Brain microvascular endothelial cell (primary cell): ENCODE results near the gene RAD54L2.
"Not testable (repeated sequence)": the region's sequence is repeated elsewhere in the genome, so short reads cannot be mapped to it uniquely, and the experiment has no call there.

Source experiments
- DNase-seq: peaks from one replicate; pipeline ENCODE4 v3.0.0-alpha.2; 2020
- H3K27ac ChIP-seq: fragments of 250-450 bp; sonication (Bioruptor Pico); 2 replicates; pipeline ENCODE4 v1.5.1; 2020; ENCODE audit warnings: mild to moderate bottlenecking, moderate library complexity
- H3K27me3 ChIP-seq: fragments of 250-450 bp; sonication (Bioruptor Pico); replicated peaks from 2 replicates; pipeline ENCODE4 v1.5.1; 2020; ENCODE audit warnings: mild to moderate bottlenecking
- H3K36me3 ChIP-seq: fragments of 250-450 bp; sonication (Bioruptor Pico); replicated peaks from 2 replicates; pipeline ENCODE4 v1.5.1; 2020; ENCODE audit warnings: mild to moderate bottlenecking
- H3K4me3 ChIP-seq: 2 replicates; pipeline ENCODE4 v1.5.1; 2011; ENCODE audit warnings: low read depth, mild to moderate bottlenecking, control low read depth, low read length, moderate library complexity
- in situ Hi-C: cut with HindIII; loops from 2 replicates; pipeline ENCODE4 v1.10.0; 2017; ENCODE audit warnings: low sequenced_read_pairs, low pct_ligation_motif_present
- TF ChIP-seq, protein P1 (sequence below): IDR thresholded peaks from 2 replicates; pipeline ENCODE4 v1.5.1; 2011; ENCODE audit warnings: low read depth, mild to moderate bottlenecking, moderate library complexity, low read length, control low read depth, inconsistent platforms; ENCODE audit errors: missing control alignments

The RAD54L2 gene

DNA sequence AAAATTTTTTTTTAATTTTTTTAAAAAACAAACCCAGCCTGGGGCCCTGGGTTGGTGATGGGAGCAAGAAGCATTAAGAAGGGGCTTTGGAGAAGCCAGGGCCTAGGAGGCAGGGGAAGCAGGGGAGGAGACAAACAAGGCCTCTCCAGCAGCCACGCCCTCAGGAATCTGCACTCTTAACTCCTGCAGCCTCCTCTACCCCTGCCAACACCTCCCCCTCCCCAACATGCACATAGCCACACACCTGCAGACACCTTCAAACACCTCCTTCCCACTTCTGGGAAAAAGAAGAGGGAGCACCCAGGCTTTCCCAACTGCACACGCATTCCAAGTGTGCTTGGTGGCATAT lies 36.0 kb upstream of the RAD54L2 start:
- TF ChIP-seq, protein P1, sequence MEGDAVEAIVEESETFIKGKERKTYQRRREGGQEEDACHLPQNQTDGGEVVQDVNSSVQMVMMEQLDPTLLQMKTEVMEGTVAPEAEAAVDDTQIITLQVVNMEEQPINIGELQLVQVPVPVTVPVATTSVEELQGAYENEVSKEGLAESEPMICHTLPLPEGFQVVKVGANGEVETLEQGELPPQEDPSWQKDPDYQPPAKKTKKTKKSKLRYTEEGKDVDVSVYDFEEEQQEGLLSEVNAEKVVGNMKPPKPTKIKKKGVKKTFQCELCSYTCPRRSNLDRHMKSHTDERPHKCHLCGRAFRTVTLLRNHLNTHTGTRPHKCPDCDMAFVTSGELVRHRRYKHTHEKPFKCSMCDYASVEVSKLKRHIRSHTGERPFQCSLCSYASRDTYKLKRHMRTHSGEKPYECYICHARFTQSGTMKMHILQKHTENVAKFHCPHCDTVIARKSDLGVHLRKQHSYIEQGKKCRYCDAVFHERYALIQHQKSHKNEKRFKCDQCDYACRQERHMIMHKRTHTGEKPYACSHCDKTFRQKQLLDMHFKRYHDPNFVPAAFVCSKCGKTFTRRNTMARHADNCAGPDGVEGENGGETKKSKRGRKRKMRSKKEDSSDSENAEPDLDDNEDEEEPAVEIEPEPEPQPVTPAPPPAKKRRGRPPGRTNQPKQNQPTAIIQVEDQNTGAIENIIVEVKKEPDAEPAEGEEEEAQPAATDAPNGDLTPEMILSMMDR, result no peak
- in situ Hi-C loops, result no loop called here
- H3K27me3 ChIP-seq, result no peaks in the 10 kb centered on the region
- no peak for DNase-seq
- no peak overlapping the region for H3K27ac ChIP-seq
- H3K4me3 ChIP-seq, result no peak overlapping the region
- no peaks in the 10 kb centered on the region for H3K36me3 ChIP-seq

GRCh38 chr3:51503007-51503406 lies 35.5 kb upstream of the RAD54L2 start:
- TF ChIP-seq, protein P1, result no peak
- Histone ChIP-seq H3K36me3 (no peaks in the 10 kb centered on the region), H3K4me3 (no peak overlapping the region), H3K27ac (no peak overlapping the region), H3K27me3 (no peaks in the 10 kb centered on the region)
- no peak for DNase-seq
- in situ Hi-C loops, result no loop called here

GRCh38 chr3:51508255-51508654 lies 30.3 kb upstream of the RAD54L2 start:
- H3K36me3 ChIP-seq, result no peaks in the 10 kb centered on the region
- TF ChIP-seq, protein P1, result no peak
- DNase-seq, result no peak
- in situ Hi-C loops, result no loop called here
- H3K27ac ChIP-seq, result no peak overlapping the region
- H3K27me3 ChIP-seq, result no peaks in the 10 kb centered on the region
- no peak overlapping the region for H3K4me3 ChIP-seq

DNA sequence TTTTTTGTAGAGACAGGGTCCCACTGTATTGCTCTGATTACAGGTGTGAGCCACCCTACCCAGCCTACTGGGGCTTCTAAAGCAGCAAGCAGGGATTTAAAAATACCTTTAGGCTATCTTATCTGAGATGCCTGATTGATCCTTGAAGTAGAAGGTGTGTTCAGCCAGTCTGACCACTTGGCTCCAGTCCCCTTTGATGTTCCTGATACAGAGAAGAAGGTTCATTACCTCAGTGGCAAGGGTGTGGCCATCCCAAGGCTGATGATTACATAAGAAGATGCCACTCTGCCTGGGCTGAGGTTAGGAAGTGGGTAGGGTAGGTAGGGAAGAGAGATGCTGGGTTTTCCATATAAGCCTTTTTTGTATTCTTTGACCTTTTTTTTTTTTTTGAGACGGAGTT lies 27.5 kb upstream of the RAD54L2 start:
- Histone ChIP-seq H3K27ac (no peak overlapping the region), H3K36me3 (no peaks in the 10 kb centered on the region), H3K27me3 (no peaks in the 10 kb centered on the region), H3K4me3 (no peak overlapping the region)
- in situ Hi-C loops, result no loop called here
- DNase-seq, result no peak
- TF ChIP-seq, protein P1, result no peak

DNA sequence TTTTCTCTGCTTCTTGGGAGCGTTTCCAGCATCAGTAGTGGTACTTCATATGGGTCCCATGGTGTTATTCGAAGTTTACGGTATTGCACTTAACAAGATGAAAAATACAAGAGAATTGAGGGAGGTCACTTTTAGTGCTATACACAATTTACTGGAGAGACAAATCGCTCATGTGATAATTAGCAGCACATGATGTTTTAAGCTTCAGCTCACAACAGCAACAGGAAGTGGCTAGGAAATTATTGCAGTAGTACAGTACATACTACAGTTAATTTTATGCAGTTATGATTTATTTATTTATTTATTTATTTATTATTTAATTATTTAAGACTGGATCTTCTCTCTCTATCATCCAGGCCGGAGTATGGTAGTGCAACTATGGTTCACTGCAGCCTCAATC lies 24.3 kb upstream of the RAD54L2 start:
- DNase-seq, result no peak
- in situ Hi-C loops, result no loop called here

DNA sequence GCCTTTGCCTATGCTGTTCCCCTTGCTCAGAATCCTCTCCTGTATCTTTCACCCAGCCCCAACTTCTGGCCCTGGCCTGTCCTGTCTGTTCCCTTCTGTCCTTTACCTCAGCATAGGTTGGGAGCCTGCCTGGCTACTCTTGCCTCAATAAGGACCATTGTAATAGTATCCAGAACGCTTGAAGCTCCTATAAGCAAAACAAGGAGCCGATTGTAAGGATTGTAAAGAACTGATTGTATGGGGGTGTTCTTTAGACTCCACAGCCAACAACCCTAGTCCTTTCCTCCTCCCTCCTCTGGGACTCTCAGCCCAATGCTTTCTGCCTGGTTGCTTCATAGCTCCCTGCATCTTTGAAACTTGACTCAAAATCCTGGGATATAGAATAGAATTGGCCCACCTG lies 18.7 kb upstream of the RAD54L2 start:
- TF ChIP-seq, protein P1, result no peak
- Histone ChIP-seq H3K27ac (no peak overlapping the region), H3K36me3 (no peaks in the 10 kb centered on the region), H3K27me3 (no peaks in the 10 kb centered on the region), H3K4me3 (no peak overlapping the region)
- in situ Hi-C loops, result no loop called here
- DNase-seq, result no peak

More for the DNA sequence above, 24.3 kb upstream of the RAD54L2 start:
- no peak overlapping the region for H3K4me3 ChIP-seq
- H3K36me3 ChIP-seq, result no peaks in the 10 kb centered on the region
- H3K27me3 ChIP-seq, result no peaks in the 10 kb centered on the region
- no peak overlapping the region for H3K27ac ChIP-seq
- TF ChIP-seq, protein P1, result no peak

GRCh38 chr3:51520906-51521730 lies 17.4 kb upstream of the RAD54L2 start:
- in situ Hi-C loops, H3K27me3 ChIP-seq, H3K36me3 ChIP-seq, H3K4me3 ChIP-seq, DNase-seq, H3K27ac ChIP-seq: not testable (repeated sequence)
